K562 (cell line): ENCODE data around the gene IPO5. TPM values are rescaled to one million over a fixed set of nuclear protein-coding genes. Genes with fewer than 3 reads are reported as not detected.

Experiments
- ATAC-seq: fragments of 200-7000 bp; cut with Tn5 transposase; 3 replicates; pipeline ENCODE4 v1.9.1; 2020; ENCODE audit warnings: moderate library complexity
- BruUV-seq: library from RNA; stranded (reverse); fragments of 400-500 nt; replicated peaks from 2 replicates; lab custom pipeline; 2021; lab: Mats Ljungman, UMichigan
- CTCF ChIA-PET: fragments of 300-600 bp; formaldehyde crosslinking; extraction: SDS; loops from one replicate; lab custom pipeline; 2021; ENCODE audit warnings: low intra/inter-chr PET ratio; lab: Yijun Ruan, JAX
- POLR2A ChIA-PET: fragments of 300-600, 350-650 bp; sonication (Branson Sonifier 250); formaldehyde crosslinking; extraction: SDS; loops from one replicate; lab custom pipeline; 2021; ENCODE audit warnings: antibody characterized with exemption, inconsistent platforms; lab: Yijun Ruan, JAX
- DNase-seq, 4 experiments: peaks; one replicate each; pipeline versions ENCODE4 v3.0.0 to v3.0.0-alpha.2; 2011 to 2018; ENCODE audit warnings: low spot score in 3 of 4, mixed read lengths in 3 of 4; ENCODE audit errors: extremely low read depth in 1 of 4
- FAIRE-seq: peaks from 2 replicates; lab custom pipeline; 2011; peaks lifted over from hg19 to GRCh38; lab: Jason Lieb, UNC
- H2AFZ ChIP-seq: 2 replicates; pipeline ENCODE4 v1.6.0; 2011; ENCODE audit warnings: low read depth, low read length, control low read depth, inconsistent platforms
- H3K27ac ChIP-seq: fragments of 200-600 bp; 3 replicates; pipeline ENCODE4 v1.8.0; 2011; ENCODE audit warnings: low read depth, mild to moderate bottlenecking, control low read depth, inconsistent platforms, low read length, moderate library complexity, mixed read lengths; ENCODE audit errors: extremely low read depth
- H3K27me3 ChIP-seq, 2 experiments: fragments of 300-600 bp in 1 of 2; 2 replicates in 1 of 2; 3 replicates in 1 of 2; pipeline versions ENCODE4 v1.6.0 to v1.8.0; 2011; ENCODE audit warnings: inconsistent platforms in 2 of 2, low read length in 2 of 2, mild to moderate bottlenecking in 1 of 2, mixed read lengths in 1 of 2, moderate library complexity in 1 of 2; ENCODE audit not compliant: control insufficient read depth in 2 of 2, insufficient read depth in 2 of 2
- H3K36me3 ChIP-seq: fragments of 300-600 bp; 3 replicates; pipeline ENCODE4 v1.8.0; 2011; ENCODE audit warnings: mild to moderate bottlenecking, low read length, inconsistent platforms; ENCODE audit not compliant: control insufficient read depth, insufficient read depth
- H3K4me1 ChIP-seq, 2 experiments: fragments of 200-600 bp in 1 of 2; replicated peaks in 1 of 2; 2 replicates in 1 of 2; 3 replicates in 1 of 2; pipeline versions ENCODE4 v1.5.1 to v1.8.0; 2011; ENCODE audit warnings: inconsistent platforms in 2 of 2, low read length in 2 of 2, mild to moderate bottlenecking in 1 of 2, mixed read lengths in 1 of 2, moderate library complexity in 1 of 2; ENCODE audit not compliant: control insufficient read depth in 2 of 2, insufficient read depth in 2 of 2
- H3K4me2 ChIP-seq: 2 replicates; pipeline ENCODE4 v1.6.1; 2011; ENCODE audit warnings: low read length, control low read depth, inconsistent platforms, mixed read lengths; ENCODE audit not compliant: insufficient read depth
- H3K4me3 ChIP-seq: fragments of 200-600 bp; sonication (generic), shearing (Covaris generic); 2 replicates; pipeline ENCODE4 v1.5.1; 2016; ENCODE audit warnings: control low read depth, inconsistent platforms
- H3K79me2 ChIP-seq: fragments of 200-600 bp; 3 replicates; pipeline ENCODE4 v1.8.0; 2011; ENCODE audit warnings: low read length, inconsistent platforms; ENCODE audit not compliant: control insufficient read depth, insufficient read depth
- H3K9ac ChIP-seq, 2 experiments: 2 replicates each; pipeline versions ENCODE4 v1.6.0 to v1.6.1; 2011; ENCODE audit warnings: low read depth in 2 of 2, low read length in 2 of 2, control low read depth in 1 of 2, inconsistent platforms in 1 of 2, mild to moderate bottlenecking in 1 of 2, mixed read lengths in 1 of 2; ENCODE audit not compliant: insufficient read depth in 1 of 2
- H3K9me1 ChIP-seq: one replicate; pipeline ENCODE4 v1.6.0; 2011; ENCODE audit warnings: inconsistent platforms, mild to moderate bottlenecking, low read length, moderate library complexity; ENCODE audit not compliant: control insufficient read depth, insufficient read depth
- H3K9me3 ChIP-seq: replicated peaks from 2 replicates; pipeline ENCODE4 v1.5.1; 2011; ENCODE audit warnings: low read depth, low read length, inconsistent platforms; ENCODE audit not compliant: control insufficient read depth, insufficient read depth
- H4K20me1 ChIP-seq: replicated peaks from 2 replicates; pipeline ENCODE4 v1.6.1; 2011; ENCODE audit warnings: low read length, inconsistent platforms, mixed read lengths; ENCODE audit not compliant: control insufficient read depth, insufficient read depth
- BRF1 ChIP-seq: IDR thresholded peaks from 3 replicates; pipeline ENCODE4 v1.6.1; 2011; ENCODE audit warnings: borderline replicate concordance, mild to moderate bottlenecking; ENCODE audit not compliant: insufficient read length; ENCODE audit errors: extremely low read depth
- EGR1 ChIP-seq: fragments of 450-650 bp; conservative IDR thresholded peaks from 2 replicates; pipeline ENCODE4 v1.6.1; 2017; ENCODE audit warnings: mild to moderate bottlenecking
- ELF2 ChIP-seq: fragments of 250-450 bp; sonication (Bioruptor Pico); IDR thresholded peaks from 2 replicates; pipeline ENCODE4 v1.5.0; 2021; ENCODE audit warnings: mild to moderate bottlenecking
- HMG20B ChIP-seq: fragments of 250-450 bp; sonication (Bioruptor Pico); IDR thresholded peaks from 2 replicates; pipeline ENCODE4 v1.5.0; 2021; ENCODE audit warnings: mild to moderate bottlenecking
- HOXB6 ChIP-seq: fragments of 250-450 bp; sonication (Bioruptor Pico); IDR thresholded peaks from 2 replicates; pipeline ENCODE4 v1.5.1; 2022; ENCODE audit warnings: mild to moderate bottlenecking, borderline replicate concordance
- IRF1 ChIP-seq: sonication (generic); formaldehyde crosslinking; IDR thresholded peaks from 2 replicates; pipeline ENCODE4 v1.8.0; 2022; ENCODE audit warnings: missing genetic modification reagents, mild to moderate bottlenecking, borderline replicate concordance
- JUNB ChIP-seq: fragments of 450-650 bp; formaldehyde crosslinking; conservative IDR thresholded peaks from 2 replicates; pipeline ENCODE4 v1.4.0; 2020; ENCODE audit warnings: mild to moderate bottlenecking
- NCOA1 ChIP-seq: fragments of 450-650 bp; IDR thresholded peaks from 2 replicates; pipeline ENCODE4 v1.6.1; 2016; ENCODE audit warnings: low read depth
- NFRKB ChIP-seq: fragments of 450-650 bp; IDR thresholded peaks from 2 replicates; pipeline ENCODE4 v1.6.1; 2016; ENCODE audit warnings: low read depth
- NFYB ChIP-seq: IDR thresholded peaks from 2 replicates; pipeline ENCODE4 v1.6.1; 2011; ENCODE audit warnings: mild to moderate bottlenecking, moderate library complexity; ENCODE audit not compliant: insufficient read length; ENCODE audit errors: extremely low read depth
- PCBP2 ChIP-seq: fragments of 200-400 bp; formaldehyde crosslinking; IDR thresholded peaks from 2 replicates; pipeline ENCODE4 v1.6.1; 2018; ENCODE audit warnings: low read length, low read depth, mild to moderate bottlenecking, moderate library complexity; ENCODE audit not compliant: poor library complexity, severe bottlenecking
- RCOR1 ChIP-seq, 2 experiments: IDR thresholded peaks; 2 replicates each; pipeline ENCODE4 v1.6.1; 2012; ENCODE audit warnings: low read depth in 2 of 2, low read length in 2 of 2, borderline replicate concordance in 1 of 2, improper control_type of control experiment in 1 of 2
- RNF2 ChIP-seq: sonication (generic); IDR thresholded peaks from 2 replicates; pipeline ENCODE4 v1.6.1; 2016
- TSC22D4 ChIP-seq: fragments of 450-650 bp; IDR thresholded peaks from 2 replicates; pipeline ENCODE4 v1.6.1; 2016; ENCODE audit warnings: missing genetic modification characterization, missing biosample characterization, control low read depth
- WHSC1 ChIP-seq: IDR thresholded peaks from one replicate; pipeline ENCODE4 v1.6.1; 2012; ENCODE audit warnings: low read length, control low read depth, inconsistent platforms
- ZNF146 ChIP-seq: IDR thresholded peaks from one replicate; pipeline ENCODE4 v1.6.1; 2018; ENCODE audit warnings: missing compliant biosample characterization; ENCODE audit not compliant: unreplicated experiment
- ZNF77 ChIP-seq: fragments of 250-450 bp; sonication (Bioruptor Pico); IDR thresholded peaks from 2 replicates; pipeline ENCODE4 v1.5.0; 2020
- ZNF830 ChIP-seq: fragments of 250-450 bp; sonication (Bioruptor Pico); IDR thresholded peaks from 2 replicates; pipeline ENCODE4 v1.5.0; 2021; ENCODE audit warnings: mild to moderate bottlenecking
- WGBS: fragments of 100-300 bp; shearing (Covaris generic); methylation state at CpG from one replicate; pipeline ENCODE4 v1.1.6; 2016; ENCODE audit warnings: low coverage, mixed read lengths; ENCODE audit not compliant: insufficient coverage; ENCODE audit errors: missing lambda C conversion rate; 5-methylcytosine and 5-hydroxymethylcytosine counted together
- in situ Hi-C: fragments of 300-500 bp; cut with MboI; formaldehyde crosslinking; loops from 4 replicates; pipeline ENCODE4 v1.15.0; 2018; ENCODE audit warnings: inconsistent platforms, mixed read lengths
- intact Hi-C: fragments of 100-400 bp; cut with micrococcal nuclease; formaldehyde crosslinking; loops from 2 replicates; pipeline ENCODE4 v1.14.2; 2022
- polyA plus RNA-seq, 8 experiments: library from polyadenylated mRNA; depleted of rRNA in 4 of 8; stranded (reverse) in 5 of 8; unstranded in 3 of 8; fragments of >200 nt; fragmentation: Nextera tagmentation in 2 of 8; fragmentation: Illumina TruSeq in 1 of 8; extraction: Ambion mirVana in 2 of 8; extraction: Trizol in 1 of 8; gene quantifications; 2 replicates each; pipeline versions ENCODE4 v1.2.1 to v1.2.3, GENCODE V29; 2011 to 2014; ENCODE audit warnings: inconsistent platforms in 1 of 8, missing spikeins in 1 of 8
- total RNA-seq, 7 experiments: library from RNA; depleted of rRNA in 6 of 7; stranded (reverse); fragments of >200 nt in 6 of 7; fragmentation: Illumina TruSeq in 2 of 7; extraction: Trizol in 2 of 7; gene quantifications; 2 replicates each; pipeline versions ENCODE4 v1.2.1 to v1.2.3, GENCODE V29; 2011 to 2021; ENCODE audit warnings: low replicate concordance in 1 of 7

The IPO5 gene
- total and polyA plus RNA-seq, 9 of the 15 experiments (the other 6 are each of a cell fraction or from before 2014, with no cell fraction given), result 45.8 to 206 (median 134) TPM

- Histone ChIP-seq H3K4me2 (no peak overlapping the region), H3K36me3 (no peaks in the 10 kb centered on the region), H3K79me2 (no peaks in the 10 kb centered on the region), H3K4me1 (no peaks in the 10 kb centered on the region), H2AFZ (no peak overlapping the region), H3K9me3 (no peaks in the 10 kb centered on the region), H3K4me3 (no peak overlapping the region), H3K9ac (no peak overlapping the region), H3K27ac (no peak overlapping the region), H3K27me3 (no peaks in the 10 kb centered on the region), H4K20me1 (no peaks in the 10 kb centered on the region), H3K9me1 (no peaks in the 10 kb centered on the region)
- in situ Hi-C loops, result no loop called here
- ChIA-PET POLR2A (no interaction called here), CTCF (no interaction called here)
- intact Hi-C loops, result no loop called here
- BruUV-seq, result no TSS peak
- 5% methylated on average over 2 of the region's 2 CpGs for WGBS
- DNase-seq (no peak), FAIRE-seq (no peak), ATAC-seq (no peak)
- no peak for TF ChIP-seq TSC22D4 (tag)
- TF ChIP-seq NFYB, result no peak
- no peak for TF ChIP-seq NCOA1
- TF ChIP-seq RNF2, result no peak
- TF ChIP-seq NFRKB, result no peak
- no peak for TF ChIP-seq ZNF830 (CRISPR knock-in tag)
- TF ChIP-seq EGR1, result no peak
- TF ChIP-seq HOXB6, result no peak
- TF ChIP-seq IRF1 (CRISPR knock-in tag), result no peak
- TF ChIP-seq RCOR1 (IDR thresholded peaks at IDR 0.05; ENCODE audit: borderline replicate concordance in 1 of 2, low read depth in 2 of 2, low read length in 2 of 2), result no peak
- TF ChIP-seq PCBP2, result no peak
- TF ChIP-seq JUNB (CRISPR knock-in tag), result no peak
- no peak for TF ChIP-seq HMG20B (CRISPR knock-in tag)
- no peak for TF ChIP-seq ZNF146 (CRISPR knock-in tag)
- TF ChIP-seq WHSC1, result no peak
- no peak for TF ChIP-seq ELF2
- no peak for TF ChIP-seq ZNF77 (CRISPR knock-in tag)
- no peak for TF ChIP-seq BRF1
These were observed 49.4 kb upstream of the IPO5 start for GRCh38 chr13:97904059-97904458.
